HG03571 (cell line): ENCODE results near the gene DDX52.
A peak's percentile ranks its signal among the peaks of the same experiment; 100 is the strongest.
"Not testable (repeated sequence)": the region's sequence is repeated elsewhere in the genome, so short reads cannot be mapped to it uniquely, and the experiment has no call there.

ENCODE experiments used
- ATAC-seq: cut with Tn5 transposase; IDR thresholded peaks from one replicate; pipeline ENCODE4 v1.9.1; 2021; ENCODE audit not compliant: unreplicated experiment

DDX52 gene

GRCh38 chr17:37657202-37657601 is 14.0 kb upstream of the DDX52 start:
- ATAC-seq = no peak

- ATAC-seq = no peak
Observed at GRCh38 chr17:37651849-37652248, 8.6 kb upstream of the DDX52 start.

GRCh38 chr17:37650419-37651003 is 7.3 kb upstream of the DDX52 start:
- ATAC-seq = no peak

GRCh38 chr17:37648555-37648954 is 5.3 kb upstream of the DDX52 start:
- ATAC-seq = no peak

- ATAC-seq = no peak
Observed at GRCh38 chr17:37647856-37648255, 4.6 kb upstream of the DDX52 start.

- no peak for ATAC-seq
Observed at GRCh38 chr17:37643869-37644268, 623 bp upstream of the DDX52 start.

- ATAC-seq = no peak
Observed at GRCh38 chr17:37642681-37643080, 565 bp downstream of the DDX52 start.

- ATAC-seq = no peak
Observed at GRCh38 chr17:37640015-37640414, 3.2 kb downstream of the DDX52 start.

- ATAC-seq = no peak
Observed at GRCh38 chr17:37637956-37638355, 5.3 kb downstream of the DDX52 start.

GRCh38 chr17:37616430-37616829 is 26.8 kb downstream of the DDX52 start:
- not testable (repeated sequence) for ATAC-seq

GRCh38 chr17:37614823-37615222 is 28.4 kb downstream of the DDX52 start:
- ATAC-seq = no peak

- no peak for ATAC-seq
Observed at GRCh38 chr17:37614391-37614790, 28.9 kb downstream of the DDX52 start.

- no peak for ATAC-seq
Observed at GRCh38 chr17:37610971-37611370, 32.3 kb downstream of the DDX52 start.

- not testable (repeated sequence) for ATAC-seq
Observed at GRCh38 chr17:37610041-37610420, 33.2 kb downstream of the DDX52 start.

GRCh38 chr17:37609170-37610040 is 33.8 kb downstream of the DDX52 start, which contains the start of gene SYNRG:
SYNRG (minus strand) TSS chr17:37609418; CDS start chr17:37609355, 63 bp downstream.
- peak; percentile 75 for ATAC-seq

- ATAC-seq = no peak
Observed at GRCh38 chr17:37608351-37609169, 34.7 kb downstream of the DDX52 start.

- ATAC-seq = no peak
Observed at GRCh38 chr17:37607637-37608331, 35.5 kb downstream of the DDX52 start.

GRCh38 chr17:37605813-37606505 is 37.3 kb downstream of the DDX52 start:
- no peak for ATAC-seq

GRCh38 chr17:37605081-37605480 is 38.2 kb downstream of the DDX52 start:
- no peak for ATAC-seq

- no peak for ATAC-seq
Observed at GRCh38 chr17:37604556-37604955, 38.7 kb downstream of the DDX52 start.
